SH-SY5Y (cell line): ENCODE data around the gene PIGA.

Source experiments
- GATA2 ChIP-seq: IDR thresholded peaks from 2 replicates; pipeline ENCODE4 v1.6.1; 2011; ENCODE audit warnings: mild to moderate bottlenecking, low read depth, low read length
- GATA3 ChIP-seq: IDR thresholded peaks from 2 replicates; pipeline ENCODE4 v1.6.1; 2011; ENCODE audit warnings: low read depth, mild to moderate bottlenecking, low read length, moderate library complexity

GRCh38 chrX:15322472-15322871 is 12.9 kb downstream of the PIGA start:
- TF ChIP-seq GATA3 (no peak), GATA2 (no peak)
